Measurements from ENCODE around the gene TSC22D1.

DNA sequence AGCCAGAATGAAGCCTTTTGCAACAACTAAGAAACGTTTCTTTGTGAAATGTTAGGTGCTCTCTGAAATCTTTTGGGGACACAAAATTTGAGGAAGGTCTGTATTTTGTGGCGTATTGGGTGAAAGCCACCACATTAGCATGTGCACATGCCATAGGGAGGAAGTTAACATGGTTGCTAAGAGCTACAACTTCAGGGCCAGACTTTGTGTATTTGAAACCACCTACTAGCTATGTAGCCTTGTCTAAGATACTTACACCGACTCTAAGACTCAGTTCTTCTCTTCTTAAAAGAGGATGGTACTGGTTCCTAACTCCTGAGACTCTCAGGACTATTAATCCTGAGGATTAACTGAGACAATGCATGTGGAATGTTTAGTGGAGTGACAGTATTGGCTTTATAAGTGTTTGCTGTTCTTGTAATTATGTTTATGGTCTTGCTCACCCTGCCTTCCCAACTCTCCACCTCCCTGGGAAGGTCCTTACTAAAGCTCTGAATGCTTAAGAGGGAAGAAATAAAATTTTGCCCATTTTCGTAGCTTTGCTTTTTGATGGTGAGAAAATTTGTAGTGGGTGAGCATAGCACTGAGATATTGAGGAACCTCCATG is 187.0 kb downstream of the TSC22D1 start:
- TF ChIP-seq CTCF (conservative IDR thresholded peaks at IDR 0.05): no peak
- no peak for TF ChIP-seq EZH2 (IDR thresholded peaks at IDR 0.05; ENCODE audit: low read depth)

Measured in PC-9 (cell line).